Trophoblast cell (in vitro differentiated cells and primary cell): ENCODE measurements around the gene SLC5A1.
A peak's percentile ranks its signal among the peaks of the same experiment; 100 is the strongest.
"Not testable (repeated sequence)": the region's sequence is repeated elsewhere in the genome, so short reads cannot be mapped to it uniquely, and the experiment has no call there.

ENCODE experiments used
- DNase-seq, 2 donors: peaks; one replicate each; pipeline ENCODE4 v3.0.0-alpha.2; 2016
- H2AFZ ChIP-seq: 2 replicates; pipeline ENCODE4 v1.6.1; 2013; ENCODE audit warnings: low read length, moderate library complexity, mild to moderate bottlenecking; ENCODE audit not compliant: insufficient read depth, poor library complexity
- H2AK5ac ChIP-seq: 2 replicates; pipeline ENCODE4 v1.6.1; 2013; ENCODE audit warnings: mild to moderate bottlenecking, low read length
- H2BK120ac ChIP-seq: 2 replicates; pipeline ENCODE4 v1.6.1; 2013; ENCODE audit warnings: low read length, mild to moderate bottlenecking, moderate library complexity; ENCODE audit not compliant: insufficient read depth, poor library complexity
- H2BK12ac ChIP-seq: 2 replicates; pipeline ENCODE4 v1.6.1; 2013; ENCODE audit warnings: mild to moderate bottlenecking, low read length, moderate library complexity
- H2BK5ac ChIP-seq: 2 replicates; pipeline ENCODE4 v1.6.1; 2013; ENCODE audit warnings: low read length, low read depth, moderate library complexity, mild to moderate bottlenecking; ENCODE audit not compliant: poor library complexity
- H3K14ac ChIP-seq: 2 replicates; pipeline ENCODE4 v1.6.1; 2013; ENCODE audit warnings: mild to moderate bottlenecking, low read length
- H3K18ac ChIP-seq: 2 replicates; pipeline ENCODE4 v1.6.1; 2013; ENCODE audit warnings: mild to moderate bottlenecking, low read length
- H3K23ac ChIP-seq: 2 replicates; pipeline ENCODE4 v1.6.1; 2013; ENCODE audit warnings: low read length
- H3K27ac ChIP-seq: 2 replicates; pipeline ENCODE4 v1.5.1; 2013; ENCODE audit warnings: low read depth, mild to moderate bottlenecking, inconsistent platforms, low read length, moderate library complexity
- H3K27me3 ChIP-seq: 2 replicates; pipeline ENCODE4 v1.6.1; 2013; ENCODE audit warnings: inconsistent platforms, mild to moderate bottlenecking, low read length, moderate library complexity; ENCODE audit not compliant: insufficient read depth
- H3K36me3 ChIP-seq, 2 experiments: 1 replicate in 1 of 2; 2 replicates in 1 of 2; pipeline ENCODE4 v1.6.1; 2013; ENCODE audit warnings: low read length in 2 of 2, mild to moderate bottlenecking in 2 of 2, moderate library complexity in 1 of 2; ENCODE audit not compliant: insufficient read depth in 2 of 2, control insufficient read depth in 1 of 2
- H3K4ac ChIP-seq: 2 replicates; pipeline ENCODE4 v1.6.1; 2013; ENCODE audit warnings: low read depth, mild to moderate bottlenecking, low read length, moderate library complexity
- H3K4me1 ChIP-seq, 2 experiments: 1 replicate in 1 of 2; 2 replicates in 1 of 2; pipeline ENCODE4 v1.6.1; 2013; ENCODE audit warnings: low read length in 2 of 2, mild to moderate bottlenecking in 2 of 2, moderate library complexity in 1 of 2; ENCODE audit not compliant: insufficient read depth in 2 of 2, control insufficient read depth in 1 of 2
- H3K4me2 ChIP-seq: 2 replicates; pipeline ENCODE4 v1.6.1; 2013; ENCODE audit warnings: inconsistent platforms, mild to moderate bottlenecking, low read length, moderate library complexity
- H3K4me3 ChIP-seq: 2 replicates; pipeline ENCODE4 v1.5.1; 2013; ENCODE audit warnings: mild to moderate bottlenecking, low read depth, low read length, inconsistent platforms
- H3K79me1 ChIP-seq: one replicate; pipeline ENCODE4 v1.6.1; 2013; ENCODE audit warnings: low read length
- H3K79me2 ChIP-seq: 2 replicates; pipeline ENCODE4 v1.6.1; 2013; ENCODE audit warnings: low read length, mild to moderate bottlenecking; ENCODE audit not compliant: control insufficient read depth, insufficient read depth, poor library complexity
- H3K9ac ChIP-seq: 2 replicates; pipeline ENCODE4 v1.6.1; 2013; ENCODE audit warnings: mild to moderate bottlenecking, low read length
- H3K9me3 ChIP-seq: 2 replicates; pipeline ENCODE4 v1.6.1; 2013; ENCODE audit warnings: low read depth, mild to moderate bottlenecking, control low read depth, inconsistent platforms, low read length; ENCODE audit not compliant: insufficient read depth
- H4K12ac ChIP-seq: 2 replicates; pipeline ENCODE4 v1.6.1; 2013; ENCODE audit warnings: low read depth, mild to moderate bottlenecking, low read length, moderate library complexity
- H4K8ac ChIP-seq: 2 replicates; pipeline ENCODE4 v1.6.1; 2013; ENCODE audit warnings: low read depth, mild to moderate bottlenecking, low read length, moderate library complexity
- H4K91ac ChIP-seq: one replicate; pipeline ENCODE4 v1.6.1; 2013; ENCODE audit warnings: low read depth, mild to moderate bottlenecking, low read length, moderate library complexity
- WGBS: extraction: QIAGEN DNeasy Blood & Tissue Kit; methylation state at CpG from one replicate; pipeline ENCODE4 v1.1.7; 2013; ENCODE audit warnings: missing lambda C conversion rate; ENCODE audit not compliant: insufficient read length, insufficient coverage; ENCODE audit errors: extremely low coverage; 5-methylcytosine and 5-hydroxymethylcytosine counted together

Gene SLC5A1

DNA sequence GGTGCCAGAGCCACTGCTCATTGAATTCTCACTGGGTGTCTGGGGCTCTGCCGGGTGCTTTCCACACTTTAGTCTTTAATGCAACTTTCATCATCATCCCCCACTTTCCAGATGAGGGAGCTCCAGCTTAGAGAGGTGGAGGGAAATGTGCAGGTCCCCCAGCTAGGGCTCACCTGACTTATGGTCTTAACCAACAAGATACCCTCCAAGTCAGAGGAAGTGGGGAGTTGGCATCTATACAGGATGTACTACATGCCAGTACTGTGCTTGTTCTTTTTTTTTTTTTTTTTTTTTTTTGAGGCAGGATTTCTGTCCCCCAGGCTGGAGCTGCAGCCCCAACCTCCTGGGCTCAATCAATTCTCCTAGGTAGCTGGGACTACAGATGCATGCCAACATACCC, 89.7 kb downstream of the SLC5A1 start:
- H3K79me1 ChIP-seq = no peaks in the 10 kb centered on the region
- H2BK120ac ChIP-seq = no peak overlapping the region
- H3K27ac ChIP-seq = no peak overlapping the region
- no peak overlapping the region for H3K4ac ChIP-seq
- H3K18ac ChIP-seq = no peak overlapping the region
- no peak overlapping the region for H4K8ac ChIP-seq
- no CpG with 5 or more reads among the region's 1 CpG for WGBS
- H3K23ac ChIP-seq = no peak overlapping the region
- no peaks in the 10 kb centered on the region for H3K36me3 ChIP-seq
- H3K4me3 ChIP-seq = no peak overlapping the region
- DNase-seq = no peak
- H3K27me3 ChIP-seq = no peaks in the 10 kb centered on the region
- H2AK5ac ChIP-seq = no peak overlapping the region
- no peaks in the 10 kb centered on the region for H3K4me1 ChIP-seq
- no peak overlapping the region for H2BK12ac ChIP-seq
- no peak overlapping the region for H2BK5ac ChIP-seq
- H3K14ac ChIP-seq = no peak overlapping the region
- no peak overlapping the region for H2AFZ ChIP-seq
- H3K9me3 ChIP-seq = peaks cover 4% of the 10 kb centered on the region
- H4K91ac ChIP-seq = no peak overlapping the region
- no peak overlapping the region for H3K9ac ChIP-seq
- no peaks in the 10 kb centered on the region for H3K79me2 ChIP-seq
- no peak overlapping the region for H3K4me2 ChIP-seq
- no peak overlapping the region for H4K12ac ChIP-seq

DNA sequence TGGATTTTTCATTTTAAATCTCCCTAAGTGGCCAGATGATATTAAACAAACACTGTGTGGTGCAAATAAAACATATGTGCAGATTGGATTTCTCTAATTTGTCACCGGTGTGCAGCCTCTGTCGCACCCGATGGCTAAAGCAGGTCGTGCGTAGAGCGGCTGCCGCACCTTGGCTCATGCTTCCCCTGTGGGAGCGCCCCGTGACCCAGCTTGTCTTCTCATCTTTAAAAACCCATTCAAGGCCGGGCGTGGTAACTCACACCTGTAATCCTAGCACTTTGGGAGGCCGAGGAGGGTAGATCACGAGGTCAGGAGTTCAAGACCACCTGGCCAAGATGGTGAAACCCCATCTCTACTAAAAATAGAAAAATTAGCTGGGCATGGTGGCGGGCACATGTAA, 91.7 kb downstream of the SLC5A1 start:
- not testable (repeated sequence) for H3K36me3 ChIP-seq, H3K79me1 ChIP-seq, H3K14ac ChIP-seq, H3K9me3 ChIP-seq, H3K4me1 ChIP-seq, H4K91ac ChIP-seq, H3K27me3 ChIP-seq, H3K23ac ChIP-seq, H3K79me2 ChIP-seq, H2BK12ac ChIP-seq, H2AK5ac ChIP-seq, H3K4me2 ChIP-seq, H3K9ac ChIP-seq, H3K27ac ChIP-seq, H4K12ac ChIP-seq, DNase-seq, H2BK120ac ChIP-seq, H3K4ac ChIP-seq, H2AFZ ChIP-seq, H3K18ac ChIP-seq, H4K8ac ChIP-seq, H3K4me3 ChIP-seq, H2BK5ac ChIP-seq
- WGBS = no CpG with 5 or more reads among the region's 14 CpGs

DNA sequence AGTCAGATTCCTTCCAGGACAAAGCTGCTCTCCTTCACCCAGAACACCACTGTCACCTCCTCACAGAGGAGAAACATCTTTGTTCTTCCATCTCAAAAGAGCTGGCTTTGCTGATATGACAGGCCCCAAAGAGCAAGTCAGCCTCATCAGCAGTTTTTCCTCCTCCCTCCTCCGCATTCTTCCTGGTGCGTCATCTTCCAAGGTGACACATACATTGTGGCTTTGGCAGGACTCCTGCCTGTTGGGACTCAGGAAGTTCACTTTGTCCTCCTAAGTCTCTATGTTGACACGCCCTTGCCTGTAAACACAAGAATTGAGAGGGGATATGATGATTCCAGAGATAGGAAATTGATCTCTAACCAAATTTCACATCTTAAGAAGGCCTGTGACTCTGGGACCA, 92.9 kb downstream of the SLC5A1 start:
- H2AK5ac ChIP-seq, H2BK5ac ChIP-seq, H2BK120ac ChIP-seq, H3K27me3 ChIP-seq, H4K8ac ChIP-seq, H4K12ac ChIP-seq, H3K27ac ChIP-seq, H3K9ac ChIP-seq, H3K23ac ChIP-seq, H3K9me3 ChIP-seq, H3K4ac ChIP-seq, H4K91ac ChIP-seq, H2BK12ac ChIP-seq, H3K4me3 ChIP-seq, H3K4me1 ChIP-seq, H3K79me1 ChIP-seq, H2AFZ ChIP-seq, H3K14ac ChIP-seq, H3K79me2 ChIP-seq, H3K36me3 ChIP-seq, H3K18ac ChIP-seq, H3K4me2 ChIP-seq: not testable (repeated sequence)
- DNase-seq = peak; percentile 24 to 48
- no CpG with 5 or more reads among the region's 3 CpGs for WGBS

DNA sequence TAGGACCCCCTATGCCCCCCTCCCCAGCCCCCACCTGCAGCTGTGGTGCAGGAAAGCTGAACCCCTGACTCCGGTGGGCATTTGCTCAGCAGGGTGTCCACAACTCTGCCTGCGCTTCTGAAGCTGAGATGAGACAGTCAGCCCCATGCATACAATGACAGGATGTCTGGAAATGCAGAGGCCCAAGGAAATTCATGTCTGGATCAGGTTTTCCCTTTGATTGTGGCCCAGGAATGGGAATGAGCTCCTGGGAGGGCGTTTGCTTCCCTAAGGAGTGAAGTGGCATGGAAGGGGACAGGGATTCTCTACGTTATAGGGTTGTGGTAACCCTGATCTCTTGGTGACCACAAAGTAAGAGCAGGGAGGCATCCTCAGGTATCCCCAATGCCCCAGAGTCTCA, 93.8 kb downstream of the SLC5A1 start:
- not testable (repeated sequence) for H3K79me2 ChIP-seq, H2AK5ac ChIP-seq, H3K23ac ChIP-seq, H3K27ac ChIP-seq, H3K4me2 ChIP-seq, H3K18ac ChIP-seq, H3K36me3 ChIP-seq, DNase-seq, H3K79me1 ChIP-seq, H4K91ac ChIP-seq, H2BK5ac ChIP-seq, H3K4me1 ChIP-seq, H3K9ac ChIP-seq, H3K14ac ChIP-seq, H4K12ac ChIP-seq, H3K4me3 ChIP-seq, H4K8ac ChIP-seq, H2BK12ac ChIP-seq, H2AFZ ChIP-seq, H3K4ac ChIP-seq, H3K9me3 ChIP-seq, H3K27me3 ChIP-seq, H2BK120ac ChIP-seq
- no CpG with 5 or more reads among the region's 4 CpGs for WGBS
